Brain pericyte (primary cell): Measurements from ENCODE around the gene ADD1.
"Not testable (repeated sequence)": the region's sequence is repeated elsewhere in the genome, so short reads cannot be mapped to it uniquely, and the experiment has no call there.

Source experiments
- DNase-seq: peaks from one replicate; pipeline ENCODE4 v3.0.0-alpha.2; 2012; ENCODE audit warnings: low read depth, low spot score

The ADD1 gene

DNA sequence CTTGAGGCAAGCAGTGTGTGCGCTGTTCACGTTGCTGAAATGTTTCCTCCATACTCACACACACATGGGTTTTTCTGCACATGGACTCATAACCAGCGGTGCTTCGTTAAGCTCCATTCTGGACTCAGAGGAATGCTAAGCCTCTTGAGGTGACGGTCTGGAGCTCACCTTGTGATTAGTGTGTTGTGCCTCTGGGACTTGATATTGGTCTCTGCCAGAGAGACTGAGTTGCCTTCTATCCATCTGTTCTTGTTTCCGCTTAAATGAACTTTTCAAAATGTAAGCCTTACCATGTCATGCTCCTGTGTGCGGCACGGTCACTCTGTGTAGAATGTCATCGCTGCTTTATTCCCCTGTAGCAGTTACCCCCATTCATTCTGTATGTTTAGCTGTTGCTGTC, 42.5 kb downstream of the ADD1 start:
- no peak for DNase-seq

DNA sequence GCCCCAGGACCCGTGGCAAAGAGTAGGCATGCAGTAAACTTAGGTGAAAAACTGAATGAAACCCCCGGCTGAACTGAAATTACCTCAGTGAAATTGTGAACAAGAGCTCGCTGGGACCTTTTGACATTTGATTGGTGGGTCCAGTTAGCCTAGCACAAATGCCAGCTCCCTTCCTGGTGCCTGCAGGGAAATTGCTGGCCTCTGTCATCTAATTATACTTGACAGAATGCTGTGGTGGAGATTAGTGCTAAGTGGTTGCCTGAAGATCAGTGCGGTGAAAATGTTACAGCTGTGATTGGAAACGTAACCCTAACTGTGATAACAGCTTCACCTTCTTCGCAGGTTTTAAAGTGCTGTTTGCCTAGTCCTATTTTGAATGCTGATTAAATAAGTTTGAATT, 43.0 kb downstream of the ADD1 start:
- DNase-seq, result no peak

DNA sequence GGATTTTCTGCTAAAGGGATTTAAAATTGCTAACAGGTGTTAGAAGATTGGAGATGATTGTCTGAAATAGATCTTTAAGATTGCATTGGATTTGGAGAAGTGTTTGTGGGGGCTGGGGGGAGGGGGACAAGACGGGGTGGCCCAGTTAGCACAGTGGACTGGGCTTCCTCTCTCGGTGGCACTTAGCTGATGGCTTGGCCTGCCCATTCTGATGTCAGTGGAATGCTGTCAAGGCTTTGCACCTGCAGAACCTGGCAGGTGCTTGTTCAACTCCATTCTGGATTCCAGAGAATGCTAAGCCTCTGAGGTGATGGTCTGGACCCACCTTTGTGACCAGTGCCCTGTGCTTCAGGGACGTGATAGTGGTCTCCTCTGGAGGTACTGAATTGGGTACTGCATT, 43.7 kb downstream of the ADD1 start:
- no peak for DNase-seq

DNA sequence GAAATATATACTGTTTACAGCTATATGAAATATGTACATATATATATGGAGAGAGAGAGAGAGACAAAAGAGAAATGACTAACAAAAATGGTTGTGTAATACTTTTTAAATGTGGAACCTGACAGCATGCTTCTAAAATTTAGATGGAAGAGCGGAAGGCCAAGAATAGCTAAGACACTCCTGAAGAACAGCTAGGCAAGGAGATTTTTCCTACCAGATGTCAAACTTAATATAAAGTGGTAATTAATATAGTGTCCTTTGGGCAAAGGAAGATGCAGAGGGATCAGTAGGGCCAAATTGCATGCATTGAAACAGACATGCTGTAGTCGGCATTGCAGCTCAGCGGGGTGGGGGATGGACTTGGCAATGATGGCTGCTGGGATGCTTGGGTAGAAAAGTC, 45.2 kb downstream of the ADD1 start:
- DNase-seq, result no peak

DNA sequence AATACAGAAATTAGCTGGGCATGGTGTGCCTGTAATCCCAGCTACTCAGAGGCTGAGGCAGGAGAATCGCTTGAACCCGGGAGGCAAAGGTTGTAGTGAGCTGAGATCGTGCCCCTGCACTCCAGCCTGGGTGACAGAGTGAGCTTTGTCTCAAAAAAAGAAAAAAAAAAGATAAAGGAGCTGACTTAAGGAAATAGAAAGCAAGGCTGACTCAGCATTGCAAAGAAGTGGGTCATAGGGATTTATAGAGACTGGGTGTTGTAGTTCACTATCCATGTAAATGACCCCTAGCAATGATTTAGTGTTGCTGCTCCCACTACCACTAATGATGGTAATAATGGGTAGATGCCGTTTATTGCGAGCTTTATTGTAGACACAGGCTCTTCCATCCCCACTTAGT, 47.6 kb downstream of the ADD1 start:
- no peak for DNase-seq

DNA sequence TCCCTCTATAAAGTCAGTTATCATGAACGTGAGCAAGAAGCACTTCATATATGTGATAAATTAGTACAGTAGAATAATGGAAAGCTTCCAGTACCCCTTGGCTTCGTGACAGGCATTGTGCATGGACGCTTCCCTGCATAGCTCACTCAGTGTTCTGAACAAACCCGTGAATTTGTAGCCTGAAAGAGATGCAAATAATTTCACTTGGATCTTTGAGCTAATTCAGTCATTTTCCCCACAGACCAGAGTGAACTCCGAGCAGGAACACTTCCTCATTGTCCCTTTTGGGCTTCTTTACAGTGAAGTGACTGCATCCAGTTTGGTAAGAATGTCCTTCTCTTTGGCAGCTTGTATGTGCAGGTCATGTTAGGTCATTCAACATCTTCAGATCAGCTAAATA, 50.1 kb downstream of the ADD1 start:
- no peak for DNase-seq

DNA sequence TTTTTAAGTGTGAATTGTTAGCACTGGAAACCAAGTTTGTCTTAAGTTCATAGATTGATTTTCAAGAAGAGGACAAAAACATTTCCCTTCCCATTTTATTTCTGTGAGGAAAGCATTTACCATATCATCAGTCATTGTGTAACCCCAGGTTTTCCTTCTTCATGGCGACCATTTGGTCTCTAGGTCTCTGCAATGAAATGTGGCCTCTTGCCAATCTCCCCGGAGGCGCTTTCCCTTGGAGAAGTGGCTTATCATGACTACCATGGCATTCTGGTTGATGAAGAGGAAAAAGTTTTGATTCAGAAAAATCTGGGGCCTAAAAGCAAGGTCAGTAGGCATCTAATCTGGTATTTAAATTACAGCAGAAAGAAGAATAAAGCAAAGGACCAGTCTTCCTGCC, 54.4 kb downstream of the ADD1 start:
- no peak for DNase-seq

DNA sequence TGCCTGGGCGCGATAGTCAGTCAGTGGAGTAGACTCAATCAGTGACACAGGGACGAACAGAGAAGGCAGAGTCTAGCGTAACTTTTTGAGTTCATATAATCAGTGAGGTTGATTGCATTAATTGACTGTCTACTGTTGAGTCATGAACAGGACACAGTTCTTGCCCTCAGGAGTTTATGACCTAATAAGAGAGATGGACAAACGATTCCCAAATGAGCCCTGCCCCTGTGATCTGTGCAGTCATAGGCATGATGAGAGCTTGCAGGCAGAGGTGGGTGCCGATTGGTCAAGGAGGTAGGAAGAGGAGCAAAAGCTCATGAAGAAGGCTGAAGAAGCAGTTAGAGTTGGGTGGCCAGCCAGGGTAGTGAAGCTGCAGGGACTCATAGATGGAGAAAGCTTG, 57.1 kb downstream of the ADD1 start:
- DNase-seq, result no peak

DNA sequence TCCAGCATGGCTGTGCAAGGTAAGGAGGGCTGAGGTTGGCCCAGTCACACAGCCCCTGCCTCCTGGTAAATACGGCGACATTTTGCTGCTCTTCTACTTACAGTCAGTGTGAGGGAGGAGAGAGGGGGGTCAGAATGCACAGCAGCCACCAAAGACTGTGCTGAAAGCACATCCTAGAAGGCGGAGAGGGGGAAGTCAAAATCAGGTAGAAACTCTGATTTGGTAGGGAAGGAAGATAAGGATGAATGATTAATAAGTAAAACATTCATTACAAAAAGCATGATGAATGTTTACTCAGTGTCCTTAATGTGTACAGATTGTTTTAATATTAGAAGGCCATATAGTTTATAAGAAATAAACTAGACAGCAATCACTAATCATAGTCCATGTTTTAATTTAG, 57.5 kb downstream of the ADD1 start:
- DNase-seq, result no peak

DNA sequence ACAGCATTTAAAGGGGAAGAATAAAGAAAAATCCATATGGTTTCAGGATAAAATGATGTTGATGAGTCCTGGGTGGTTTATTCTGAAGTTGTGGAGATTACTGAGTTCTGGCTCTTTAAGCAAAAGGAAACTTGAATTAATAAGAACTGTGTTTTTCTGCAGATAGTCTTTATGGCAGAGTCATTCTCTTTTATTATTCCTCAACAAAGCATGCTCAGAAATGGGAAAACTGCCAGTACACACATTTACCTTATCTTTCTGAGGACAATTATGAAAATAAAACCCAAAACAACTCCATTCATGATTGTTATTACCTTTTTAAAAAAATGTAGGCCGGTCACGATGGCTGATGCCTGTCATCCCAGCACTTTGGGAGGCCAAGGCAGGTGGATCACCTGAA, 58.5 kb downstream of the ADD1 start:
- no peak for DNase-seq

DNA sequence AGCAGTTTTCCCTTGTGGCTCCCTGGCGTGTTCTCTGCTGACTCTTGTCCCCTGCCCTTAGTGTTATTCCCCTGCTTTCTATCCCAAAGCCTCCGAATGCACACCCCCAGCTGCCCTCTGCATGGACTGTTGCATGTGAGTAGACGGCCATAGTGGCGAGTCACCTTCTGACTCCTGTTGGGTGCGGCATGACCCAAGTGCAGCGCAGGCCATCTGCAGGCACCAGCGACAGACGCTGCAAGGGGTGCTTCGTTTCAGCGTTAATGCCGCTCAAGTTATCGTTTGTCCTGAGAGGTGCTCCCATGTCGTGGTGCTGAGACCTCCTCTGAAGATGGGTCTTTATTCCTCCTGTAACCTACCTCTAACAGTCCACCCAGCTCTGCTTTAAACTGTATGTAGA, 61.9 kb downstream of the ADD1 start:
- DNase-seq, result no peak

DNA sequence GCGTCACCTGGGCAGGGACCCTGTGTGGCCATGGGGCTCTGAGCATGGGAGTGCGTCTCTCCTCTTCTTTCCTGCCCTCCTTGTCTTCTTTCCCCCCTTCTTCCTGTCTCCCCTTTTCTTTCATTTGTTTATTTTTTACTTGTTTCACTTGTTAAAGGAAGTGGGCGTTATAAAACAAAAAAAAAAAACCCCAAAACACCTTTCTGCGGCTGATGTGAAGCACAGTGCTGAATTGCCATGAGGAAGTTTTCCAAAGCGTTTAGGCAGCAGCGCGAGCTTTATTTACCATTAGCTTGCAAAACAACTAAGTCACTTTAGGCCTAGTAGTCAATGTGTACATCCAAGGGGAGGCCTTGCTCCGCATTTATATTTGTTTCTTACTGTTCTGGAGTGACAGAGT, 62.6 kb downstream of the ADD1 start:
- DNase-seq, result no peak

DNA sequence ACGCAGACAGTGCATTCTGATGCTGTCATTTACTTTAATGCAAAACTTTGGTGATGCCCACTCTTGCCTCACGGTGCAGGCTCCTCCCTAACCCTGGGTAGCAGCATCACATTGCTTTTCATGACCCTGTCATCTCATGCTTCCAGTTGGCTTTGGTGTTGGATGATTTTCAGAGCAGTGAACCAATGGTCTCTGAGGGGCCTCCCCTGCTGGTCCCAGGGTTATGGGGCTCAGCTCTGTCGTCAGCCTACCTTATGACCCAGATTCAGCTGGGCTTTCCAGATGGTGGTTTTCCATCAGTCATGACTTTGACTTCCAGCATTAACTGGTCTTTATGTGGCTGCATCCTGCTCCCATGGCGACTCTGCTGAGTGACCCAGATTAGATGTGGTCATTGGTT, 63.6 kb downstream of the ADD1 start:
- DNase-seq, result no peak

DNA sequence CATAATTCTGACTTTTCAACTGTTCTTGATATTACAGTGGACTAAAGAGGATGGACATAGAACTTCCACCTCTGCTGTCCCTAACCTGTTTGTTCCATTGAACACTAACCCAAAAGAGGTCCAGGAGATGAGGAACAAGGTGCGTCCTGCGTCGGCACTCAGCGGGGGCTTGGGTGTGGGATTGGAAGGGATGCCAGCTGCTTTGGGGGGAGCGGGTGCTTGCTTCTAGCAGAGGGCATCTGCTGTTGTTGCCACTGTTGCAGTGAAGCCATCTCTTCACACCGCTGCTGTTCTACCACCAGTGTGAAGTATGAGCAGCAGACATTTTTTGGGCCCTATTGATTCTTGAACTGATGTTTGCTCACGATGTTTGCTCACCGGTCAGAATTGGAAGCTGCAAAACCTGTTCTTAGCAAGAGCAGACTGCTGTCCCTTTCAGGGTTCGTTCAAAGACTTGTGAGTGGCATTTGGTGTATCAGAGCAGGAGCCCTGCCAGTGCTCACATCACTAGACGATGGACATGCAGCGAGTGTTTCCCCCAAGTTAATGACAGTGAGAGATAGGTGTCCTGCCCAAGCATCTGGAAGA, 64.2 kb downstream of the ADD1 start:
- no peak for DNase-seq

DNA sequence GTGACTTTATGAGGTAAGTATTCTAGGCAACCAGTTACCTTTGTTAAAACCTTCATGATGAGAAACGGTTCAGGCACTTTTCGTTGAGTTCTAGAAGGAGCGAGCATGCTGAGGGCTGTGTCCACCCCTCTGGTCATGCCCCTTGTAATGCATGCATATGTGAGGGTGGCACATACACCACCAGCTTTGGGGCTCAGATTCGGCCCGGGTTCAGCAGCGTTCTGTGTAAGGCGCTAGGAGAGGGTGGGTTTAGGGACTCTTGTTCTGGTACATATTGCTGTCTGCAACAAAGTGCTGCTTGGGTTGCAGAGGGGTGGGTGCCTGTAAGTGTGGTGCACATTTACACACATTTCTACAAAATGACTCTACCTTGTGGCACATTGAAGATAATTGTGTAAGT, 65.0 kb downstream of the ADD1 start:
- DNase-seq, result no peak

DNA sequence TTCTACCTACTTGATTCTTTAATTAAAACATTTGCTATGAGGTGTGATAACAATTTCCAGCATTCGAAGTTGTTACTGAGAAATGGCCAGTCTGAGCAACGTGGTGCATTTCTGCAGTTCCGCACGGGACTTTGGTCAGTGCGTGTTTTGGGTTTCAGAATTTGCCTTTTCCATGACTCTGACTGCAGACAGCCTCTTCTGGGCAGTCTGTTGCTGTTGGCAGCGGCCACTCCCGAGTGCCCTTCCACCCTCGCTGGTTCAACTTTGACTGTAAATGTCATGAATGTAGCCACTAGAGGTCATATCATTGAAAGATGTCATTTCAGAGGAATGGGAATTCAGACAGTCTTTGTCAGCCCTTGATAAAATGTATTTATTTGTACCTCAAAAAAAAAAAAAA, 65.9 kb downstream of the ADD1 start:
- DNase-seq, result no peak

DNA sequence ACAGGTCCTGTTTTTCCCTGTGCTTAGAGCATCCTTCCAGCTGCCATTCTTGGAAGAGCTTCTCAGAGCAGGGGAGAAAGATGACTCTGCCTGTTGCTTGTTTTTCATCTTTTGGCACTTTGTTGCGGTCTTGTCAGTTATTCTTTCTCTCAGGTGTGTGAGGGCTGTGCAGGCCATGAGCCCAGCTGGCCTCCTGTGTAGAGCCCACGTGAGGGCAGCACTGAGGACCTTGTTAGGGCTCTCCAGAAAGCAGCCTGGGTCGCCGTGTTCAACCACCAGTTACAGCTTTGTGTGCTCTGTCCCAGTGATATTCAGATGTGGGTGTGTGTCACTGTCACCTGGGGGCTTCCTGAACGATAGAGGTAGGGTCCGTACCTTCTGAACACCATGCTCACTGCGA, 66.8 kb downstream of the ADD1 start:
- DNase-seq, result no peak

DNA sequence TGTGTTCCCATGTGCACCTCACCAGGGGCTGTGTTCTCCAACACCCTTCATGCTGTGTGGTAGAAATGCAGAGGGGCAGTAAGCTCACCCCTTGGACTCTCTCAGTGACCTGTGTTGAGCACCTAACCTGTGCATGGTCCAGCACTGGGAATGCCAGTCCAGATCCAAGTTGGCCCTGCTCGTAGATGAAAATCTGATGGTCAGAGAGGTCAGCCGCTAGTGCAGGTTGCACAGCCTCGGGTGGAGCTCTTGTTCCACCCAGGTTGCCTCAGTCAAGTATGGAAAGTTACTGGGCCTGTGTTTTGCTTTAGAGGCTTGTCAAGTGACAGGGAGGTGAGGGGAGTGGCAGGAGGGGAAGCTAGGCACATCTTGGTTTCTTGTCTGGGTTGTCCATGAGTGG, 68.2 kb downstream of the ADD1 start:
- no peak for DNase-seq

DNA sequence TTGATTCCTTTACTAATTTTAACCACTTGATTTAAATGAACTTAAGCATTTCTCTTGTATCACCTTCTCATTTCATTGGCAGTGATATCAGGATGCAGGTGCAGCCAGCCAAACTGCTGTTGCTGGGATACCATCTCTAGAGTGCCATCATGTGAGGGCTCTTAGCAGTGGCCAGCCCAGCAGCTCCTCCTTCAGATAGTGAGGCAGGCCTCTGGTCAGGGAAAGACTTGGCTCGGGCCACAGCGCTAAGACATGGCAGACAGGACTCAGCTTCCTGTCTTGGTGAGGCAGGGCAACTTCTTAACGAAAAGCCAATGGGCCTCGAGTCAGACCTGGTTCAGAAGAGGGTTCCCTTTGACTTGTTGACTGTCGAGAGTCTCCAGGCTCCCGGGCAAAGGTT, 69.5 kb downstream of the ADD1 start:
- no peak for DNase-seq

DNA sequence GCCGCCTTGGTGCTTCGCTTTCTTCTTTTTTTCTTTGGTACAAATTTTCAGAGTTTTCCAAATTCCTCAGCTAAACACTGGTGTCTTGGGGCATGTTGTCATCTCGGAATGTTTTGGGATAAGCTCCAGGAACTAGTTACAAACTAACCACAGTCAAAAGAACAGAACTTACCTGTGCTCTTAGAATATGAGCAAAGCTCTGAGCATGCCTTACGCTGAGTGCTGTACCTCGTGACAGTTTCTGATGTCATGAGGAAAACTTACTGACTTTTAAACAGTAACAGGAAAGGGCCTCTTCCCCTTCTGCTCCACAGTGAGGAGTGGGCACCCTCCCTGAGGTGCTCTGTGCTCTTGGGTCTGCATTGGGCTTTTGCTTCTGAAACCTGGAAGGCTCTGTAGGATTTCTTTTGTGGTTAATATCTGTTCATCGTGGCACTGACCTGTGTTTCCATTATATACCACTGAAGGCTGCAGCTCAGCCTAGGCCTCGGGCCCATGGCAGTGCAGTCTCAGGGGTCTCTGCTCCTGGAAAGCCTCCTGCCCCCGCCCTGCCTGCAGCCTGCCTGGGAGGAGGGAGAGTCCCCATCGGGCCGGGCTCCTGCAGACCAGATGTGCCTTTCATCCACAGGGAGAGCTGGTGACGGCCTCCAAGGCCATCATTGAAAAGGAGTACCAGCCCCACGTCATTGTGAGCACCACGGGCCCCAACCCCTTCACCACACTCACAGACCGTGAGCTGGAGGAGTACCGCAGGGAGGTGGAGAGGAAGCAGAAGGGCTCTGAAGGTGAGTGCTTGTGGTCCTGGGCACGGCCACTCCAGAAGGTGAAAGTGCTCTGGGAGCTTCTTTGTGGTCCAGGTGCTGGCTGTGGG, 70.8 kb downstream of the ADD1 start:
- no peak for DNase-seq

DNA sequence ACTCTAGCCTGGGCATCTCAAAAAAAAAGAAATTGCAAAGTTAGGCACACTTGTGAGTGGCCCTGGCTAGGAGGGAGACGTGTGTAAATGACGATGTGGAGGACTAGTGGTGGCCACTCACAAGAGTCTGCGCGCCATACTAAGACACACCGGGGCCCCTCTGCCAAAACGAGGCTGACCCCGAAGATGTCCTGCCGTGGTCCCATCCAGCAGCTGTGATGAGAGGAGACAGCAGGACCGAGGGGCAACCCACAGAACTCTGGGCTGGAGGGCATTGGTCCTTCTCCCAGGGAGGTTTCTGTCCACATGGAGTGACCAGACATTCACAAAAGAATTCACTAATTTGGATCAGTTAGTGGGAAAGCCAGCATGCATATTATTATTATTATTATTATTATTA, 72.1 kb downstream of the ADD1 start:
- DNase-seq, result no peak

DNA sequence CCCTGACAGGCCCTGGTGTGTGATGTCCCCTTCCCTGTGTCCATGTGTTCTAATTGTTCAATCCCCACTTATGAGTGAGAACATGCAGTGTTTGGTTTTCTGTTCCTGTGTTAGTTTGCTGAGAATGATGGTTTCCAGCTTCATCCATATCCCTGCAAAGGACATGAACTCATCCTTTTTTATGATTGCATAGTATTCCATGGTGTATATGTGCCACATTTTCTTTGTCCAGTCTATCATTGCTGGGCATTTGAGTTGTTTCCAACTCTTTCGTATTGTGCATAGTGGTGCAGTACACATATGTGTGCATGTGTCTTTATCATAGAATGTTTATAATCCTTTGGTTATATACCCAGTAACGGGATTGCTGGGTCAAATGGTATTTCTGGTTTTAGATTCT, 73.1 kb downstream of the ADD1 start:
- not testable (repeated sequence) for DNase-seq

DNA sequence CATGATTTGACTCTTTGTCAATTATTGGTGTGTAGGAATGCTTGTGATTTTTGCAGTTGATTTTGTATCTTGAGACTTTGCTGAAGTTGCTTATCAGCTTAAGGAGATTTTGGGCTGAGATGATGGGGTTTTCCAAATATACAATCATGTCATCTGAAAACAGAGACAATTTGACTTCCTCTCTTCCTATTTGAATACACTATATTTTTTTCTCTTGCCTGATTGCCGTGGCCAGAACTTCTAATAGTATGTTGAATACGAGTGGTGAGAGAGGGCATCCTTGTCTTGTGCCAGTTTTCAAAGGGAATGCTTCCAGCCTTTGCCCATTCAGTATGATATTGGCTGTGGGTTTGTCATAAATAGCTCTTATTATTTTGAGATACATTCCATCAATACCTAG, 74.7 kb downstream of the ADD1 start:
- not testable (repeated sequence) for DNase-seq

DNA sequence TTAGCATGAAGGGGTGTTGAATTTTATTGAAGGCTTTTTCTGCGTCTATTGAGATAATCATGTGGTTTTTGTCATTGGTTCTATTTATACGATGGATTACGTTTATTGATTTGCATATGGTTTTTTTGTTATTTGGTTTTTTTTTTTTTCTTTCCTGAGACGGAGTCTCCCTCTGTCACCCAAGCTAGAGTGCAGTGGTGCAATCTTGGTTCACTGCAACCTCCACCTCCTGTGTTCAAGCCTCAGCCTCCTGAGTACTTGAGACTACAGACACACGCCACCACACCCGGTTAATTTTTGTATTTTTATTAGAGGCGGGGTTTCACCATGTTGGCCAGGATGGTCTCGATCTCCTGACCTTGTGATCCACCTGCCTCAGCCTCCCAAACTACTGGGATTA, 75.1 kb downstream of the ADD1 start:
- not testable (repeated sequence) for DNase-seq
